Uterus (tissue), 4 donors: ENCODE results near the gene CRACDL. TPM values are rescaled to one million over a fixed set of nuclear protein-coding genes. Genes with fewer than 3 reads are reported as not detected.

ENCODE experiments used
- DNase-seq, 2 donors: peaks; one replicate each; pipeline ENCODE4 v3.0.0-alpha.2; 2019 to 2020
- H3K27ac ChIP-seq, 2 donors: fragments of 200-600 bp; sonication (generic); 1 replicate in 1 of 2; 2 replicates in 1 of 2; pipeline ENCODE4 v1.5.1; 2016 to 2018
- H3K27me3 ChIP-seq, 2 donors: fragments of 200-600 bp; sonication (generic); one replicate each; pipeline ENCODE4 v1.5.1; 2018 to 2019; ENCODE audit warnings: control low read depth in 1 of 2
- H3K36me3 ChIP-seq, 2 donors: fragments of 200-600 bp; sonication (generic); one replicate each; pipeline ENCODE4 v1.5.1; 2019; ENCODE audit warnings: control low read depth in 1 of 2
- H3K4me1 ChIP-seq, 2 donors: fragments of 200-600 bp; sonication (generic); one replicate each; pipeline ENCODE4 v1.5.1; 2018 to 2019; ENCODE audit warnings: control low read depth in 1 of 2
- H3K4me3 ChIP-seq, 2 donors: fragments of 200-600 bp; sonication (generic); 1 replicate in 1 of 2; 2 replicates in 1 of 2; pipeline ENCODE4 v1.5.1; 2018 to 2019; ENCODE audit warnings: mild to moderate bottlenecking in 1 of 2
- H3K9me3 ChIP-seq, 2 donors: fragments of 200-600 bp; sonication (generic); one replicate each; pipeline ENCODE4 v1.5.1; 2019; ENCODE audit warnings: control low read depth in 1 of 2
- POLR2A ChIP-seq, 2 donors: fragments of 450-650 bp; IDR thresholded peaks; one replicate each; pipeline ENCODE4 v1.6.1; 2016; ENCODE audit warnings: antibody characterized with exemption in 2 of 2, mild to moderate bottlenecking in 1 of 2, moderate library complexity in 1 of 2
- intact Hi-C: fragments of 100-400 bp; cut with DNase I; formaldehyde crosslinking; loops from one replicate; pipeline ENCODE4 v1.15.1; 2023; ENCODE audit warnings: low total_unique reads
- total RNA-seq, 4 donors: library from RNA; depleted of rRNA in 3 of 4; stranded (reverse); fragments of >200 nt in 3 of 4; gene quantifications; one replicate each; pipeline versions ENCODE4 v1.1.0 to v1.2.4, GENCODE V29; 2014 to 2023
- TF ChIP-seq, protein P1 (sequence below), 4 experiments: fragments of 200-600 bp in 2 of 4; fragments of 450-650 bp in 2 of 4; sonication (generic) in 2 of 4; IDR thresholded peaks; one replicate each; pipeline ENCODE4 v1.5.1; 2016 to 2019; ENCODE audit warnings: antibody characterized with exemption in 4 of 4, mild to moderate bottlenecking in 2 of 4, moderate library complexity in 1 of 4
- donor health status: DM: yes; HTN: yes; CAD: no.

CRACDL gene
- total RNA-seq, 4 donors from 2014 or later, result 1.5 to 14.6 (median 6.1) TPM

DNA sequence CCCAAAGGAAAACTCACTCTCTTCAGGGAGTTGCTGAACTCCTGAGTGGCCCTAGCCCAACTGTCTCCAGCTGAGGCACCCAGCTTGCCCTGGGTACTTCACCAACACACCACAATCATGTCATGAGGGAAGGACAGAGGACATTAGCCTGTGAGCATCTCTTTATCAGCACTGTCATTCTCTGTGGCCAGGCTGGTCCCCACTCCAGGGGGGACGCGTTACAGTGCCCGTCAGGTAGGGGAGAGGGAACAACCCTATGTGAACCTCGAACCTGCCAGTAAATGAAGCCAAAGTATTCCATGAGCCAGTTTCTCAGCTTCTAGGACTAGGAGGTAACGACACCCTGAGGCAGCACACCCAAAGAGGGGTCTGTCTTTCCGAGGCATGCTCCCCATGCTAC lies 110.2 kb downstream of the CRACDL start:
- H3K27me3 ChIP-seq, result no peaks in the 10 kb centered on the region
- intact Hi-C loops, result no loop called here
- H3K4me1 ChIP-seq, result peaks cover 0 to 6% of the 10 kb centered on the region in 2 donors
- no peak overlapping the region for H3K27ac ChIP-seq
- no peaks in the 10 kb centered on the region for H3K9me3 ChIP-seq
- no peak overlapping the region for H3K4me3 ChIP-seq
- H3K36me3 ChIP-seq, result no peaks in the 10 kb centered on the region
- TF ChIP-seq, protein P1, sequence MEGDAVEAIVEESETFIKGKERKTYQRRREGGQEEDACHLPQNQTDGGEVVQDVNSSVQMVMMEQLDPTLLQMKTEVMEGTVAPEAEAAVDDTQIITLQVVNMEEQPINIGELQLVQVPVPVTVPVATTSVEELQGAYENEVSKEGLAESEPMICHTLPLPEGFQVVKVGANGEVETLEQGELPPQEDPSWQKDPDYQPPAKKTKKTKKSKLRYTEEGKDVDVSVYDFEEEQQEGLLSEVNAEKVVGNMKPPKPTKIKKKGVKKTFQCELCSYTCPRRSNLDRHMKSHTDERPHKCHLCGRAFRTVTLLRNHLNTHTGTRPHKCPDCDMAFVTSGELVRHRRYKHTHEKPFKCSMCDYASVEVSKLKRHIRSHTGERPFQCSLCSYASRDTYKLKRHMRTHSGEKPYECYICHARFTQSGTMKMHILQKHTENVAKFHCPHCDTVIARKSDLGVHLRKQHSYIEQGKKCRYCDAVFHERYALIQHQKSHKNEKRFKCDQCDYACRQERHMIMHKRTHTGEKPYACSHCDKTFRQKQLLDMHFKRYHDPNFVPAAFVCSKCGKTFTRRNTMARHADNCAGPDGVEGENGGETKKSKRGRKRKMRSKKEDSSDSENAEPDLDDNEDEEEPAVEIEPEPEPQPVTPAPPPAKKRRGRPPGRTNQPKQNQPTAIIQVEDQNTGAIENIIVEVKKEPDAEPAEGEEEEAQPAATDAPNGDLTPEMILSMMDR (IDR thresholded peaks at IDR 0.05), result no peak
- no peak for TF ChIP-seq POLR2A (IDR thresholded peaks at IDR 0.05)
- DNase-seq, result no peak

- intact Hi-C loops, result no loop called here
- H3K27ac ChIP-seq, result no peak overlapping the region
- no peak overlapping the region for H3K4me3 ChIP-seq
- H3K4me1 ChIP-seq, result peaks cover 0 to 6% of the 10 kb centered on the region in 2 donors
- no peaks in the 10 kb centered on the region for H3K9me3 ChIP-seq
- no peaks in the 10 kb centered on the region for H3K27me3 ChIP-seq
- TF ChIP-seq, protein P1 (IDR thresholded peaks at IDR 0.05), result no peak
- no peak for TF ChIP-seq POLR2A (IDR thresholded peaks at IDR 0.05)
- H3K36me3 ChIP-seq, result no peaks in the 10 kb centered on the region
- DNase-seq, result no peak
These were observed 110.6 kb downstream of the CRACDL start for GRCh38 chr2:98825404-98825803.

DNA sequence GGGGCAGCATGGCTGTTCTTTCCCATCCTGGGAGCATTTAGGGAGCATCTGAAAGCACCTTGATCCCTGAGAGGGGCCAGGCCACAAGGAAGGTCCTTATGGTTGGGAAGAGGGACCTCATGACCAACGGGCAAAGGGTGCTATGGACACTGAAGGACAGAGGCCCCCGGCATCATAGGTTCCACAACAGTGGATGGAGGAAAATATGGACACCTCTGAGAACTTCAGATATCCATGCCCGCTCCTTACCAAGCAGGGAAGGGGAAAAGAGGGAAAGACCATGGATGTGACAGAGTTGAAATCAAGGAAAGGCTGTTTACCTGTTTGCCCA lies 111.0 kb downstream of the CRACDL start:
- Histone ChIP-seq H3K4me3 (no peak overlapping the region), H3K27me3 (no peaks in the 10 kb centered on the region), H3K27ac (peak overlapping the region; percentile 10 to 39), H3K9me3 (no peaks in the 10 kb centered on the region), H3K4me1 (peaks cover 0 to 6% of the 10 kb centered on the region in 2 donors), H3K36me3 (no peaks in the 10 kb centered on the region)
- intact Hi-C loops, result no loop called here
- DNase-seq, result no peak
- TF ChIP-seq POLR2A (IDR thresholded peaks at IDR 0.05), result no peak
- TF ChIP-seq, protein P1 (IDR thresholded peaks at IDR 0.05), result no peak

DNA sequence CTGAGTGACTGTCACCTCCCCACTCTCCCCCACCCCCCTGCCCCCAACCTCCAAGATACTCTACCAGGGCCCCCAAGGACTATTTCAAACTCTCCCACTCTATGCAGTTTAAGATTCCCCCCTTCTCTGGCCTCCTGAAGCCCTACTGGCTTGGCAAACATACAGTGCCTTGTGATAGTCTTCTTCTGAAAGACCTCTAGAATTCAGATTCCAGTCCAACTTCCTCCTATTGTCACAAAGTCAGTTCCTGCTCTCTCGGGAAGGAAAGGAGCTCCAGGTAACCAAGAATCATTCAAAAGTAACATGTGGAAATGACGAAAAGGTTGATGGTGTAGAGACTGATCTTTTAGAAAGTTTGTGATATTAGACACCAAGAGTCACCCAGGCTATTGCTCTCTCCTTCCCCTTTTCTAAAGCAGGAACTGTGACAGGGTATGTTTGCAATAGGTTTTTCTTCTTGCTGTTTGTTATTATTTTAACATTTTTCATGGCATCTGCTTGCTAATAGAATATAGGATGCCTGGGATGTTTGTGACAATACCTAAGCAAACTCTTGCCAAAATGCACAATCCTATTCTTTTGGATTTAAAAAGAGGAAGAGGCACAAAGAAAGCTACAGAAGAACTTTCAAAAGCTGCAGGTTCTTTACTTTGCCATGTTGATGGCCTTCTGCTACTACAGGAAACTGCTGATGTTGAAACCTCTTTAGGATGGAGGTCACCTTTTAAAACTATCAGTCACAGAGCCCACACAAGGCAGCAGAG lies 111.6 kb downstream of the CRACDL start:
- no peak for DNase-seq
- Histone ChIP-seq H3K27ac (peak overlapping the region; percentile 44 to 73), H3K4me1 (peaks cover 0 to 6% of the 10 kb centered on the region in 2 donors), H3K9me3 (no peaks in the 10 kb centered on the region), H3K4me3 (no peak overlapping the region), H3K27me3 (no peaks in the 10 kb centered on the region), H3K36me3 (no peaks in the 10 kb centered on the region)
- intact Hi-C loops, result no loop called here
- TF ChIP-seq POLR2A (IDR thresholded peaks at IDR 0.05), result no peak

DNA sequence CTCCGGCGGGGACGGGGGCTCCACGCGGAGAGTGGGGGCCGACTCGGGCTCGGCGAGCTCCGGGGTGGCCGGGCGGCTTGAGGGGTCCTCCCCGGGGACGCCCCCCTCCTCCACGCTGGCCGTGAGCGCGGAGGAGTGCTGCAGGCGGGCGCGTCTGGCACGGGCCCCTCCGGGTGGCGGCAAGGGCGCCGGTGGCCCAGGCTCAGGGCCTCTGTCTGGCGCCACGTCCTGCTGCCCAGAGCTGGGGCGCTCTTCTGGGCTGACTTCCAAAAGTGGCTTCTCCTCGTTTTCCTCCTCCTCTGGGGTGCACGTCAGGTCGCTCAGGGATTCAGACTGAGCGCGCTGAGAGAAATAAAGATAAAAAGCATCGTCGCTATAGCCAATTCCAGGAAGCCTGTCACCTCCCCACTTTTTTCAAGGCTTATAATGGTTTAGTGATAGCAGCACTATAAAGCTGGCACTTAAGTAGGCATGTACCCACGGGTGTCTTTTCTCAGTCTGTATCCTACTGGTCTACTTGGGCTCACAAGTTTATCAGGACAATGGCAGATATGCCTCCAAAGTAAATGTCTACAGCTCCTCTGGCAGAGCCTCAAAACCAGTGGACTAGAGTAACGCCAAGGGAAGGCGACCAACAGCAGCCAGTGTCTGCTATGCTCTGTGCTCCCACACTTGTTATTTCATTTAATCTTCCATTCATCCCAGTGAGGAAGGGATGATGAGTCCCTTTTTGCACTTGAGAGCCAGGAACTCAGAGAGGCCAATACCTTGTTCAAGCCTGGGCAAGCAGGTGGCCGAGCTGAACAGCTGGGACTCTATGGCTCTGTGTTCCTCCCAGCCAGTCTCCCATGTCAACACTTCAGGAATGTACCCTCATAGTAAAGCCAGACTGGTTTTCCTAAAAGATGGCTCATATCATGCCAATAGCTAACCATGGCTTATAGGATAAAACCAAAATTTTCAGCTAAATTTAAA lies 112.5 kb downstream of the CRACDL start:
- intact Hi-C loops, result no loop called here
- TF ChIP-seq, protein P1 (IDR thresholded peaks at IDR 0.05), result no peak
- TF ChIP-seq POLR2A (IDR thresholded peaks at IDR 0.05), result no peak
- no peaks in the 10 kb centered on the region for H3K9me3 ChIP-seq
- no peak for DNase-seq
- H3K27ac ChIP-seq, result peak overlapping the region; percentile 62 to 73
- no peaks in the 10 kb centered on the region for H3K27me3 ChIP-seq
- peak overlapping the region; percentile 12 to 20 for H3K4me3 ChIP-seq
- peaks cover 0 to 6% of the 10 kb centered on the region in 2 donors for H3K4me1 ChIP-seq
- H3K36me3 ChIP-seq, result no peaks in the 10 kb centered on the region
